Sigmoid colon (tissue), 7 donors: ENCODE data around the gene MARCHF11. TPM values are rescaled to one million over a fixed set of nuclear protein-coding genes. Genes with fewer than 3 reads are reported as not detected.

Experiments used
- DNase-seq: peaks from one replicate; pipeline ENCODE4 v3.0.0-alpha.2; 2019
- H3K27ac ChIP-seq, 4 donors: fragments of 200-600 bp; sonication (generic); one replicate each; pipeline ENCODE4 v1.5.1; 2016 to 2019; ENCODE audit warnings: mild to moderate bottlenecking in 1 of 4
- H3K27me3 ChIP-seq, 3 donors: fragments of 200-600 bp; sonication (generic); one replicate each; pipeline ENCODE4 v1.5.1; 2019; ENCODE audit warnings: mild to moderate bottlenecking in 1 of 3
- H3K36me3 ChIP-seq, 4 donors: fragments of 200-600 bp; sonication (generic); one replicate each; pipeline ENCODE4 v1.5.1; 2016 to 2019
- H3K4me1 ChIP-seq, 4 donors: fragments of 200-600 bp; sonication (generic); one replicate each; pipeline ENCODE4 v1.5.1; 2017 to 2019
- H3K4me3 ChIP-seq, 4 donors: fragments of 200-600 bp; sonication (generic); one replicate each; pipeline ENCODE4 v1.5.1; 2017 to 2019; ENCODE audit warnings: mild to moderate bottlenecking in 2 of 4, moderate library complexity in 1 of 4
- H3K9me3 ChIP-seq, 4 donors: fragments of 200-600 bp in 3 of 4; sonication (generic) in 3 of 4; one replicate each; pipeline versions ENCODE4 v1.5.1 to v1.6.1; 2013 to 2019
- EP300 ChIP-seq, 4 donors: sonication (generic); formaldehyde crosslinking; IDR thresholded peaks; one replicate each; pipeline ENCODE4 v1.6.1; 2017; ENCODE audit warnings: antibody characterized with exemption in 4 of 4
- POLR2A ChIP-seq, 2 donors: fragments of 450-650 bp; IDR thresholded peaks; one replicate each; pipeline ENCODE4 v1.6.1; 2016; ENCODE audit warnings: antibody characterized with exemption in 2 of 2, mild to moderate bottlenecking in 2 of 2, moderate library complexity in 2 of 2
- POLR2AphosphoS5 ChIP-seq, 4 donors: sonication (generic); formaldehyde crosslinking; IDR thresholded peaks; one replicate each; pipeline ENCODE4 v1.6.1; 2017; ENCODE audit warnings: antibody characterized with exemption in 4 of 4
- WGBS, 2 donors: extraction: QIAGEN DNeasy Blood & Tissue Kit; methylation state at CpG; one replicate each; pipeline ENCODE4 v1.1.7; 2013; 5-methylcytosine and 5-hydroxymethylcytosine counted together
- intact Hi-C: fragments of 100-400 bp; cut with DNase I; formaldehyde crosslinking; loops from one replicate; pipeline ENCODE4 v1.15.1; 2023
- polyA plus RNA-seq, 3 donors: library from polyadenylated mRNA; stranded (reverse); fragments of 200-250 nt; gene quantifications; one replicate each; pipeline ENCODE4 v1.2.3, GENCODE V29; 2013
- total RNA-seq, 4 donors: library from RNA; depleted of rRNA; stranded (reverse); fragments of >200 nt; gene quantifications; one replicate each; pipeline ENCODE4 v1.1.0, GENCODE V29; 2016
- TF ChIP-seq, protein P1 (sequence below), 4 experiments: fragments of 450-650 bp in 3 of 4; fragments of 200-600 bp in 1 of 4; IDR thresholded peaks; one replicate each; pipeline ENCODE4 v1.5.1; 2016 to 2019; ENCODE audit warnings: antibody characterized with exemption in 4 of 4, mild to moderate bottlenecking in 3 of 4, moderate library complexity in 2 of 4
- donor health status: healthy with polysubstance abuse.
- donor health status: Bipolar disorder and iron deficiency.
- donor health status: healthy.

Gene MARCHF11
- total and polyA plus RNA-seq, 7 donors = not detected

DNA sequence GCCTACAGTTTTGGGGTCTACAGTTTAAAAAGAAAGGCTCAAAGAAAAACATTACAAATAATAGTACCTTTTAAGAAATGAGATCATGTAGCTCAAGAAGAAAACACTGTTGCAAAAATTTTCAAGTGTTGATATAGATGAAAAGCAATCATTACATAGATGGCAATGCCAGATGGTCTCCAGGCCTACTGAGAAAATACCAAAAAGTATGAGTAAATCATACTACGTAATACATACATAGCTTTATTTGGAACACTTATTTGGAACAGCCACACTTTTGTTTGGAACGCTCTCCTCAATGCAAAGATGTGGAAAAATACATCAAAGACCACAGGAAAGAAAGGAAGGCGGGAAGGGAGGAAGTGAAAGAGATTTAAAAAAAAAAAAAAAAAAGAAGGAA, 44.1 kb downstream of the MARCHF11 start:
- DNase-seq = no peak
- Histone ChIP-seq H3K9me3 (peaks cover 0 to 9% (median 2%) of the 10 kb centered on the region in 4 donors), H3K4me3 (no peak overlapping the region), H3K4me1 (no peaks in the 10 kb centered on the region), H3K27ac (no peak overlapping the region), H3K27me3 (no peaks in the 10 kb centered on the region), H3K36me3 (no peaks in the 10 kb centered on the region)
- intact Hi-C loops = no loop called here
- WGBS, 2 donors = 76 to 82% methylated on average over 3 of the region's 3 CpGs
- TF ChIP-seq POLR2AphosphoS5 (IDR thresholded peaks at IDR 0.05) = no peak
- TF ChIP-seq EP300 (IDR thresholded peaks at IDR 0.05) = no peak
- no peak for TF ChIP-seq POLR2A (IDR thresholded peaks at IDR 0.05)
- TF ChIP-seq, protein P1, sequence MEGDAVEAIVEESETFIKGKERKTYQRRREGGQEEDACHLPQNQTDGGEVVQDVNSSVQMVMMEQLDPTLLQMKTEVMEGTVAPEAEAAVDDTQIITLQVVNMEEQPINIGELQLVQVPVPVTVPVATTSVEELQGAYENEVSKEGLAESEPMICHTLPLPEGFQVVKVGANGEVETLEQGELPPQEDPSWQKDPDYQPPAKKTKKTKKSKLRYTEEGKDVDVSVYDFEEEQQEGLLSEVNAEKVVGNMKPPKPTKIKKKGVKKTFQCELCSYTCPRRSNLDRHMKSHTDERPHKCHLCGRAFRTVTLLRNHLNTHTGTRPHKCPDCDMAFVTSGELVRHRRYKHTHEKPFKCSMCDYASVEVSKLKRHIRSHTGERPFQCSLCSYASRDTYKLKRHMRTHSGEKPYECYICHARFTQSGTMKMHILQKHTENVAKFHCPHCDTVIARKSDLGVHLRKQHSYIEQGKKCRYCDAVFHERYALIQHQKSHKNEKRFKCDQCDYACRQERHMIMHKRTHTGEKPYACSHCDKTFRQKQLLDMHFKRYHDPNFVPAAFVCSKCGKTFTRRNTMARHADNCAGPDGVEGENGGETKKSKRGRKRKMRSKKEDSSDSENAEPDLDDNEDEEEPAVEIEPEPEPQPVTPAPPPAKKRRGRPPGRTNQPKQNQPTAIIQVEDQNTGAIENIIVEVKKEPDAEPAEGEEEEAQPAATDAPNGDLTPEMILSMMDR (IDR thresholded peaks at IDR 0.05) = no peak

DNA sequence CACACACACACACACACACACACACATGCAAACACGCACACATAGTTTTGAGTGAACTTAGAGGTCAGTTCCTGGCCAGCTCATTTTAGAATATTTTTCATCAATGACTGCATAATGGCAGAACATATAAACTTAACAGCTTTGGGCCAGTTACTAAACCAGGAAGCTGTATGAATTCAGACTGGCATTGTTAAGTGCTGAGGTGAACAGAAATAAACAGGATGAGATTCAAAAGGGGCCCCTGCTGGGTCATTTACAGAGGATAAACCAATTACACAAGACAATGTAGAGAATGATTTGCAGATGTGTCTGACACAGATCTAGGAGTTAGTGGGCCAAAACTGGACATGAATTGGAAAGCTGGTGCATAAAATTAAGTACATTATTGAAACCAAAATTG, 44.6 kb downstream of the MARCHF11 start:
- no peak overlapping the region for H3K27ac ChIP-seq

DNA sequence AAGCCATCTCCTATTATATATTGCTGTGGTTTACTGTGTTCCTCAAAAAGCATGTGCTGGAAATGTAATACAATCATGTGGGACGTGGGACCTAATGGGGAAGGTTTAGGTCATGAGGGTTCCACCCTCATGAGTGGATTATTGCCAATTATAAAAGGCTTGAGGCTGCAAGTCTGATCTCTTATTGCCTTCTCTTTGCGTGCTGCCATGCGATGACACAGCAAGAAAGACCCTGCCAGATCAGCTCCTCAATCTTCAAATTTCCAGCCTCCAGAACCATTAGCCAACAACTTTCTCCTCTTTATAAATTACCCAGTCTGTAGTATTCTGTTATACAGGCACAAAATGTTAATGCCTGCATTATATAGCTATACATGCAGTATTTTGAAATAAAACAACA, 45.4 kb downstream of the MARCHF11 start:
- 73 to 79% methylated on average over 3 of the region's 3 CpGs for WGBS, 2 donors
- intact Hi-C loops = no loop called here
- Histone ChIP-seq H3K36me3 (no peaks in the 10 kb centered on the region), H3K27ac (no peak overlapping the region), H3K4me1 (no peaks in the 10 kb centered on the region), H3K27me3 (no peaks in the 10 kb centered on the region), H3K4me3 (no peak overlapping the region), H3K9me3 (peaks cover 0 to 9% (median 2%) of the 10 kb centered on the region in 4 donors)
- no peak for DNase-seq
- no peak for TF ChIP-seq POLR2A (IDR thresholded peaks at IDR 0.05)
- TF ChIP-seq POLR2AphosphoS5 (IDR thresholded peaks at IDR 0.05) = no peak
- TF ChIP-seq EP300 (IDR thresholded peaks at IDR 0.05) = no peak
- TF ChIP-seq, protein P1 (IDR thresholded peaks at IDR 0.05) = no peak

More for the DNA sequence above, 44.6 kb downstream of the MARCHF11 start:
- Histone ChIP-seq H3K4me3 (no peak overlapping the region), H3K9me3 (peaks cover 0 to 9% (median 2%) of the 10 kb centered on the region in 4 donors), H3K36me3 (no peaks in the 10 kb centered on the region), H3K27me3 (no peaks in the 10 kb centered on the region), H3K4me1 (no peaks in the 10 kb centered on the region)
- 61 to 76% methylated on average over 1 of the region's 1 CpG for WGBS, 2 donors
- intact Hi-C loops = no loop called here
- TF ChIP-seq POLR2AphosphoS5 (IDR thresholded peaks at IDR 0.05) = no peak
- TF ChIP-seq POLR2A (IDR thresholded peaks at IDR 0.05) = no peak
- TF ChIP-seq, protein P1 (IDR thresholded peaks at IDR 0.05) = no peak
- TF ChIP-seq EP300 (IDR thresholded peaks at IDR 0.05) = no peak
- no peak for DNase-seq

DNA sequence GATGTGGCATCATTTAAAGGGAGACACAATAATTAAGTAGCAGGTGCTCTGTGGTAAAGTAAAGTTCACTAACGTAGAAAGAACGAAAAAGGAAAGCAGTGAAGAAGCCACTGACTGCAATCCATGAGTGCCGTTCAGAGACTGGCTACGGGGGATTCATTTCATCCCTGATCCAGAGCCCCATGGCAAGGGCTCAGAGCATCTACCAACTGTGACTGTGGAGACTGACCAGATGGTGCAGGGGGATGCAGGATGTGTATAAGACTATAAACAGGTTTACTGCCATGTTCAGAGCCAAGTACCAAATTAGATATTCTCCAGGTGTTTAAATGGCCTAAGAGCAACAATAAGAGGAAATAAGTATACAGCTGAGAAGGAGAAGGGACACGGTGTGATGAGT, 47.7 kb downstream of the MARCHF11 start:
- Histone ChIP-seq H3K36me3 (no peaks in the 10 kb centered on the region), H3K9me3 (peaks cover 0 to 4% (median 0%) of the 10 kb centered on the region in 4 donors), H3K27ac (no peak overlapping the region), H3K27me3 (no peaks in the 10 kb centered on the region), H3K4me3 (no peak overlapping the region), H3K4me1 (no peaks in the 10 kb centered on the region)
- TF ChIP-seq POLR2A (IDR thresholded peaks at IDR 0.05) = no peak
- WGBS, 2 donors = 88 to 91% methylated on average over 5 of the region's 5 CpGs
- DNase-seq = no peak
- intact Hi-C loops = no loop called here

DNA sequence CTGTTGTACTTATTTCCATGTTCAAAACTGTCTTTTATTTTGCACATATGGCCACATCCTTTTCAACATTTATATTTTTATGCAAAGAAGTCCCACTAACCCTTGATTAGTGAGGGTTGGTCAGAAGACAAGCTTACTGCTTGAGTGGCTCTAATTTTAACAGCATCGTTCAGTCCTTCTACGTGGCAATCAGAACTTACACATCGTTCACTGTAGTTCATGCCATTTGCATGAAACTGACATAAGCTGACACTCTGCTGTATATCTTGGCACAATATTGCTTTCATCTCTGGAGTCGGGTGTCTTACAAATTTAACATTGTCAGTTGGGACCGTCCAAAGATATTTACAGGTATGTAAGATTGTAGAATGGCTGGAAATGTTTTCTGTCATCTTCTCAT, 50.6 kb downstream of the MARCHF11 start:
- no peaks in the 10 kb centered on the region for H3K36me3 ChIP-seq
- no peaks in the 10 kb centered on the region for H3K4me1 ChIP-seq
- 77 to 85% methylated on average over 5 of the region's 5 CpGs for WGBS, 2 donors
- TF ChIP-seq, protein P1 (IDR thresholded peaks at IDR 0.05) = no peak
- TF ChIP-seq EP300 (IDR thresholded peaks at IDR 0.05) = no peak
- no peak for TF ChIP-seq POLR2AphosphoS5 (IDR thresholded peaks at IDR 0.05)
- TF ChIP-seq POLR2A (IDR thresholded peaks at IDR 0.05) = no peak
- no peak overlapping the region for H3K27ac ChIP-seq
- intact Hi-C loops = no loop called here
- no peak overlapping the region for H3K4me3 ChIP-seq
- no peak for DNase-seq
- H3K27me3 ChIP-seq = no peaks in the 10 kb centered on the region
- peaks cover 0 to 4% (median 0%) of the 10 kb centered on the region in 4 donors for H3K9me3 ChIP-seq
